Activated T-helper 17 cell treated with anti-CD3 and anti-CD28 coated beads, Interleukin-2, amount 50 U/mL, for 72 hours (primary cell): ENCODE measurements around the gene TMEM80. TPM values are rescaled to one million over a fixed set of nuclear protein-coding genes. Genes with fewer than 3 reads are reported as not detected.
"Not testable (repeated sequence)": the region's sequence is repeated elsewhere in the genome, so short reads cannot be mapped to it uniquely, and the experiment has no call there.

ENCODE experiments used
- ATAC-seq: fragments of 150-1000 bp; cut with Tn5 transposase; replicated peaks from 2 replicates; pipeline ENCODE4 v1.10.0; 2021; ENCODE audit warnings: mild to moderate bottlenecking, moderate library complexity
- H3K27ac Mint-ChIP-seq: one replicate; pipeline ENCODE4 v1.8.0; 2022; ENCODE audit warnings: mixed read lengths
- H3K27me3 Mint-ChIP-seq: one replicate; pipeline ENCODE4 v1.8.0; 2022; ENCODE audit warnings: mixed read lengths
- H3K36me3 Mint-ChIP-seq: one replicate; pipeline ENCODE4 v1.8.0; 2022; ENCODE audit warnings: low read depth, mild to moderate bottlenecking, mixed read lengths
- H3K4me1 Mint-ChIP-seq: one replicate; pipeline ENCODE4 v1.8.0; 2022; ENCODE audit warnings: mixed read lengths
- H3K4me3 Mint-ChIP-seq: one replicate; pipeline ENCODE4 v1.8.0; 2022; ENCODE audit warnings: mild to moderate bottlenecking, mixed read lengths
- H3K9me3 Mint-ChIP-seq: one replicate; pipeline ENCODE4 v1.8.0; 2022; ENCODE audit warnings: mixed read lengths
- total RNA-seq, 2 donors: library from RNA; stranded (reverse); gene quantifications; one replicate each; pipeline ENCODE4 v1.2.3, GENCODE V29; 2022

Gene TMEM80
- total RNA-seq = 10 to 100 TPM; 11.7 to 14.6 TPM

GRCh38 chr11:695538-696248, at the start of gene TMEM80:
TSS of gene TMEM80 (plus strand) at chr11:695816. CDS start at chr11:695828, 12 bp downstream.
- H3K27me3 Mint-ChIP-seq = no peaks in the 10 kb centered on the region
- peak; percentile 75 for ATAC-seq
- H3K4me1 Mint-ChIP-seq = peaks cover 26% of the 10 kb centered on the region
- H3K9me3 Mint-ChIP-seq = no peaks in the 10 kb centered on the region
- peak within 1 kb of the TSS; percentile 91 for H3K27ac Mint-ChIP-seq
- H3K4me3 Mint-ChIP-seq = peak within 1 kb of the TSS; percentile 89
- H3K36me3 Mint-ChIP-seq = peaks cover 21% of the 10 kb centered on the region

DNA sequence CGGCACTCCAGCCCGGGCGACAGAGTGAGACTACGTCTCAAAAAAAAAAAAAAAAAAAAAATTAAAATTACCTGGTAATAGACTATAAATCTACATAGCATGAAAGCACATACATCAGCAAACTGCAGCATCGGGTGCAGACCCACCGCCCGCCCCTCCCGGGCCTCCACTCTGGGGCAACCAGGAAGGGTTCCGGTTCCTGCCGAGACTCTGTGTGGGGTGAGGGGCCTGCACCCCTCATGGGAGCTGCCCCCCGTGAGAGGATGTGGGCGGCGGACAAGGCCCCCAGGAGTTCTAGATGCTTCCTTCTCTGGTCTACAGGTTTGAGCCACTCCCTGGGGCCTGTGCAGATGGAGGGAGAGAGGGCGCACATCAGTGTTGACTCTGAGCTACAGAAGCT, 49.4 kb upstream of the TMEM80 start:
- Mint-ChIP-seq H3K36me3 (peaks cover 51% of the 10 kb centered on the region), H3K4me1 (no peaks in the 10 kb centered on the region), H3K27me3 (no peaks in the 10 kb centered on the region), H3K4me3 (no peak overlapping the region), H3K9me3 (no peaks in the 10 kb centered on the region), H3K27ac (no peak overlapping the region)
- no peak for ATAC-seq

DNA sequence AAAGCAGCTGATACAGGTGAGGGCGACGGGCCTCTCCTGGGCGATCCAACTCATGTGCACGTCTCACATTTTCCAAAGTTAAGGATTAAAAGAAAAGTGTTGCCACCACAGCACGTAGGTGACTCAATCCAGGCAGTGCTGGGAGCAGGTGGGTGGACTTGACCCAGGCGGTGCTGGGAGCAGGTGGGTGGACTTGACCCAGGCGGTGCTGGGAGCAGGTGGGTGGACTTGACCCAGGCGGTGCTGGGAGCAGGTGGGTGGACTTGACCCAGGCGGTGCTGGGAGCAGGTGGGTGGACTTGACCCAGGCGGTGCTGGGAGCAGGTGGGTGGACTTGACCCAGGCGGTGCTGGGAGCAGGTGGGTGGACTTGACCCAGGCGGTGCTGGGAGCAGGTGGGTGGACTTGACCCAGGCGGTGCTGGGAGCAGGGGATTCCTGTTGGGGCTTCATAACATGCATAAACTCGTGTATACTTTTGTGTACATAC, 47.9 kb upstream of the TMEM80 start:
- H3K27me3 Mint-ChIP-seq, ATAC-seq, H3K4me1 Mint-ChIP-seq, H3K9me3 Mint-ChIP-seq, H3K4me3 Mint-ChIP-seq, H3K27ac Mint-ChIP-seq: not testable (repeated sequence)
- peaks cover 63% of the 10 kb centered on the region for H3K36me3 Mint-ChIP-seq

GRCh38 chr11:650482-650881, 45.1 kb upstream of the TMEM80 start:
- H3K9me3 Mint-ChIP-seq = no peaks in the 10 kb centered on the region
- no peak overlapping the region for H3K27ac Mint-ChIP-seq
- no peak overlapping the region for H3K4me3 Mint-ChIP-seq
- no peaks in the 10 kb centered on the region for H3K27me3 Mint-ChIP-seq
- ATAC-seq = no peak
- no peaks in the 10 kb centered on the region for H3K4me1 Mint-ChIP-seq
- peaks cover 74% of the 10 kb centered on the region for H3K36me3 Mint-ChIP-seq

GRCh38 chr11:653136-653535, 42.5 kb upstream of the TMEM80 start:
- not testable (repeated sequence) for H3K4me3 Mint-ChIP-seq, H3K27me3 Mint-ChIP-seq, H3K27ac Mint-ChIP-seq, H3K4me1 Mint-ChIP-seq, H3K9me3 Mint-ChIP-seq, ATAC-seq
- H3K36me3 Mint-ChIP-seq = peaks cover 60% of the 10 kb centered on the region

- Mint-ChIP-seq H3K27ac (no peak overlapping the region), H3K36me3 (peaks cover 55% of the 10 kb centered on the region), H3K27me3 (no peaks in the 10 kb centered on the region), H3K4me1 (no peaks in the 10 kb centered on the region), H3K9me3 (no peaks in the 10 kb centered on the region), H3K4me3 (no peak overlapping the region)
- ATAC-seq = no peak
These were observed 41.8 kb upstream of the TMEM80 start for GRCh38 chr11:653837-654236.

- not testable (repeated sequence) for H3K9me3 Mint-ChIP-seq, H3K27me3 Mint-ChIP-seq, H3K27ac Mint-ChIP-seq, H3K4me1 Mint-ChIP-seq, H3K4me3 Mint-ChIP-seq, ATAC-seq
- H3K36me3 Mint-ChIP-seq = peaks cover 50% of the 10 kb centered on the region
These were observed 41.2 kb upstream of the TMEM80 start for GRCh38 chr11:654444-654843.

GRCh38 chr11:655036-655726, 40.4 kb upstream of the TMEM80 start:
- no peaks in the 10 kb centered on the region for H3K9me3 Mint-ChIP-seq
- H3K36me3 Mint-ChIP-seq = peaks cover 50% of the 10 kb centered on the region
- ATAC-seq = no peak
- H3K4me1 Mint-ChIP-seq = no peaks in the 10 kb centered on the region
- H3K27ac Mint-ChIP-seq = no peak overlapping the region
- no peak overlapping the region for H3K4me3 Mint-ChIP-seq
- H3K27me3 Mint-ChIP-seq = no peaks in the 10 kb centered on the region

GRCh38 chr11:656426-656825, 39.2 kb upstream of the TMEM80 start:
- H3K9me3 Mint-ChIP-seq = no peaks in the 10 kb centered on the region
- H3K4me1 Mint-ChIP-seq = no peaks in the 10 kb centered on the region
- H3K27me3 Mint-ChIP-seq = no peaks in the 10 kb centered on the region
- no peak overlapping the region for H3K4me3 Mint-ChIP-seq
- no peak for ATAC-seq
- peaks cover 39% of the 10 kb centered on the region for H3K36me3 Mint-ChIP-seq
- H3K27ac Mint-ChIP-seq = no peak overlapping the region

DNA sequence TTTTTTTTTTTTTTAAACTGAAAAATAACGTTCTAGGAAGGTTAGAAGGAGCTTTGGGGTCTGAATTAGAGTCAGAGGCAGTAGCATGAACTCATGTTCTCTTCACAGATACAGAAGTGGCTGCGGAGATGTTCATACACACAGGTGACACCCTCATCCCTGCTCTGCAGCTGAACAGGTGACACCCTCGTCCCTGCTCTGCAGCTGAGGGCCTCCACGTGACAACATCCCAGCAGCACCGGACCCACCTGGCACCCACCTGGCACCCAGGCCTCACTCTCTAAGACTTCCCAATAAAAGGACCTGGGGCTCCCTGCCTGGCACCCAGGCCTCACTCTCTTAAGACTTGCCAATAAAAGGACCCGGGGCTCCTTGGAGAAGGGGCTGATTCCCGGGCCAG, 38.8 kb upstream of the TMEM80 start:
- Mint-ChIP-seq H3K27ac (no peak overlapping the region), H3K4me1 (no peaks in the 10 kb centered on the region), H3K36me3 (peaks cover 38% of the 10 kb centered on the region), H3K27me3 (no peaks in the 10 kb centered on the region), H3K9me3 (no peaks in the 10 kb centered on the region), H3K4me3 (no peak overlapping the region)
- ATAC-seq = no peak

DNA sequence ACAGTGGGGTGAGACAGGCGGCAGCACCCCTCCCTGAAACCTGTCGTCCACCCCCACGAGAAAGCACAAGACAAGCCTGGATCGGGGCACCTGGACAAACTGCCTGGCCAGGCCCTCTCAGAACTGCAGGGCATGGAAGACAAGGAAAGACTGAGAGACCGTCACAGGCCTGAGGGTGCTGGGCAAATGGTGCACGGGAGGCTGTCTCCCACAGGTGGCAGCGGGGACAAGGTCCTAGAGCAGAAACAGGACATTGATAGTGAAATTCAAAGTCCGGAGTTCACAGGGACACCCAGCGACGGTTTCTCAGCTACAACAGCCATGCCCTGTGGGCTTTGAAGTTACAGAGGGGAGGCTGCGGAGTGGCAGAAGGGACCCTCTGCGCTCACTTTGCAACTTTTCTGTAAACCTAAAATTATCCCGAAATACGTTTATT, 37.9 kb upstream of the TMEM80 start:
- Mint-ChIP-seq H3K36me3 (peaks cover 35% of the 10 kb centered on the region), H3K4me3 (no peak overlapping the region), H3K27ac (no peak overlapping the region), H3K27me3 (no peaks in the 10 kb centered on the region), H3K4me1 (no peaks in the 10 kb centered on the region), H3K9me3 (no peaks in the 10 kb centered on the region)
- ATAC-seq = no peak

DNA sequence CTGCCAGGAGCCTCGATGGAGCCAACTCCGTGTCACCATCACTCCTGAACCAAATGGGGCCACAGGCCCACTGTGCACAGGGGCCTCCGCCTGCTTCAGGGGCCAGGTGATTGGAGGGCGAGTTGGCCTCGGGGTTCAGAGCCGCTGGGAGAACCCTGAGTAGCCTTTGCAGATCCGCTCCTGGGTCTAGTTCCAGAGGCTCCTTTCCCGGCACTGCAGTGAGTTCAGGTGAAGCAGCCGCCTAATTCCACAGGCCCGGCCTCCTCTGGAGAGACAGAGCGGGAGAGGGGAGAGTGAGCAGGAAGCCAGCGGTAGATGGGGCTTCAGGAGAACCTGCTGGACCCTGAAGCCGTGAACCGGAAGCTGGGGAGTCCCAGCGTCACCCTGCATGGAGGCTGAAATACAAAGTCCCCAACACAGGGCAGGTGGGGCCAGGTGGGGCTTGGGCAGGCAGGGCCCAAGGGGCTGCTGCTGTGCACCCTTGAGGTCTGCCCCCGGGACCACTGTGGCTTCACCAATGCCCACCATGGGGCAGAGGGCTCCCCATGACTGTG, 36.0 kb upstream of the TMEM80 start:
- H3K9me3 Mint-ChIP-seq = no peaks in the 10 kb centered on the region
- ATAC-seq = no peak
- no peak overlapping the region for H3K27ac Mint-ChIP-seq
- H3K27me3 Mint-ChIP-seq = no peaks in the 10 kb centered on the region
- H3K4me3 Mint-ChIP-seq = no peak overlapping the region
- H3K4me1 Mint-ChIP-seq = no peaks in the 10 kb centered on the region
- peaks cover 38% of the 10 kb centered on the region for H3K36me3 Mint-ChIP-seq

DNA sequence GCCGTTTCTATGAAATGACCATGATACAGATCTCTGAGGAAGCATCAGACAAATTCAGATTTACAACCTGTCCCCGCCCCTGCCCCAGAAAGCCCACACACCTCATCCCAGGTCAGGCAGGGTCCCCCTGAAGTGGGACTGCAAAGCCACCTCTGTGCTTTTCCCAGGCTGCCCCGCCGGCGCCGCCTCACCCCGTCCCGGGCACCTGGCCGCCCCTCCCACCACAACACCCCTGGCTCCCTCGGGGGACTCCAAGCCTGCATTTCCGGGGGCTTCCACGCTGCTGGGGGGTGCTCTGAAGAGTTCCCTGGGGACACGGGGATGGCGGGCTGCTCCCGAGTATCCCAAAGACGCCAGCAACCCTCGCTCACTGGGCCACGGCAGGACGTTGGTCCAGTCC, 35.3 kb upstream of the TMEM80 start:
- H3K4me3 Mint-ChIP-seq = no peak overlapping the region
- no peak overlapping the region for H3K27ac Mint-ChIP-seq
- H3K36me3 Mint-ChIP-seq = peaks cover 38% of the 10 kb centered on the region
- no peaks in the 10 kb centered on the region for H3K9me3 Mint-ChIP-seq
- no peaks in the 10 kb centered on the region for H3K4me1 Mint-ChIP-seq
- no peak for ATAC-seq
- no peaks in the 10 kb centered on the region for H3K27me3 Mint-ChIP-seq

DNA sequence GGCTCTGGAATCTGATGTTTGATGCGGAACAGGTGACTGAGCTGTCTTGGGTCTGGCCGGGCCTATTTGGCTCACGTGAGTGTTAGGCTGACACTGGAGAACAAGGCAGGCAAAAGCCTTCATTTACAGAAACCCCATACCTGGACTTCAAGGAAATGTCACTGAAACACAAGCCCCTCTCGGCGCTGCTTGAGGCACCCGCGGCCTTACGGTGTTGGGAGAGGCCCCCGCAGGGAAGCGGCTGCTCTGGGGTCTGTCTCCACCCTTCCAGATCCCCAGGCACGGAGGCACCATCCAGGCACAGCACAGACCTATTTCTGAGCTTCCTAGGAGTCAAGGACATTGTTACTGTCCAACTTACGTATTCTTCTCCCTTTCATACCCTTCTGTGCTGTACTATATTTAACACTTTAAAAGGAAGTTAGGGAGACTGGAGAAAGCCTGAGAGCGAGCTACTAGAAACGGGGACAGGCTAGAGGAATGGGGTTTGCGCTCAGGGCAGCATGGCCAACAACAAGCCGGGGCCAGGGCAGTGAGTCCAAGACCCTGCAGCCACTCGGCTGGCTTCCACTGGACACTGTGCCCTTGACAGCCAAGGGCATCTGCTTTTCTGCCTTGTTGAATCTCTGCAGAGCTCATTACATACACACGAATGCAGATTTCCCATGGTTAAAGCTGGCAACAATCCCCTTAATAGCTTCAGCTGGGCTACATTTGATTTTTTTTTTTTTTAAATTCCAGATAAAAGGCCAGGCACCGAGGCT, 34.8 kb upstream of the TMEM80 start:
- H3K4me1 Mint-ChIP-seq = no peaks in the 10 kb centered on the region

More for the DNA sequence above, 34.8 kb upstream of the TMEM80 start:
- Mint-ChIP-seq H3K36me3 (peaks cover 44% of the 10 kb centered on the region), H3K27ac (no peak overlapping the region), H3K9me3 (no peaks in the 10 kb centered on the region), H3K27me3 (no peaks in the 10 kb centered on the region), H3K4me3 (no peak overlapping the region)
- no peak for ATAC-seq
